ENCODE results near the gene TBC1D3I.
"Not testable (repeated sequence)": the region's sequence is repeated elsewhere in the genome, so short reads cannot be mapped to it uniquely, and the experiment has no call there.

The TBC1D3I gene

DNA sequence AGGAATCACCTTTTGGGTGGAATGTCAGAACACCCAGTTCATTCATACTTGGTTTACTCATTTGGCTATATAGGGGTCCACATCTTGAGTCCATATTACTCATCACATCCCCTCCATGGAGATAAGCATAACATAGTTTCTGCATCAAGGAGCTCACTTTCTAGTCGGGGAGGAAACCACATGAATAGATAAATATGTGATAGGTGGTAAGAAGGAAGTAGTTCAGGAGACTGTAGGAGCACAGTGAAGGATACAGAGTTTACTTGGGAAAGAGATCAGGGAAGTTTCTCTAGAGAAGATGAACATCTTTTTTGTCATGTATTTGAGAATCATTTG lies 57.9 kb downstream of the TBC1D3I start:
- DNase-seq (ENCODE audit: low read depth): not testable (repeated sequence)

DNA sequence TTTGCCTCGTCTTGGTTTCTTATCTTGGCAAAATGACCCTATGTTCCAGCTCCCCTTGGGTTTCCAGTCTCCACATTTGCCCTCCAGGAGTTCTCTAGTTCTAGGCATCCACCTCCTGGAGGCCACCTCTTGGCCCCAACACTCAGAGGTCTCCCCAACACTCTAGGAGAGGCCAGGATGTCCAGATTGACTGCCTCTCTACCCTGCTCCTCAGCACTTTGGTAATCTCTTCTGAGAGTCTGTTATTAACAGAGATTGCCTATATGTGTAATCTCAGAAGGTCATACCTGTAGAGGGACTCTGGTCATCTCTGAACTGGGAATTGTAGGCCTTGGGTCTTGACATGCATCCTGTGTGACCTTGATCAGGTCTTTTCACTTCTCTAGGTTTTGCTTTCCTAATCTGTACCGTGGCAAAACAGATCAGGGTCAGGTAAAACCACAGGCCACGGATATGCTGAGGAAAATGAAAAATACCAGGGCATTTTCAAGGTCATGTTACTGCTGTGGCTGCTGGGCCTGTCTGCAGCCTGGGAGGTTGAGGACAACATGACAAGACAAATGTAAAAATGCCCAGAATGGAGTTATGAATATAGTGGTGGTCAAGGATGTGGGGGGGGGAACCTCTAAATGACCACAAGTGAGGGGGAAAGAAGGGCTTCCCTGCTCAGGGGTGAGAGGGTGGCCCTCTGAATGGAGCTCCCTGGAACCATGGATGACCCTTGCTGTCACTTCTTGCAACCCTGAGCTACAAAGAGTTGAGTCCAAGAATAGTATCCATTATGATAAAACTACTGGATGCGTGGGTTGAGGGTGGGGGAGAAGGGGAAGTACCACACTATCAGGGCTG lies 58.5 kb downstream of the TBC1D3I start:
- no peak for DNase-seq (ENCODE audit: low read depth)

DNA sequence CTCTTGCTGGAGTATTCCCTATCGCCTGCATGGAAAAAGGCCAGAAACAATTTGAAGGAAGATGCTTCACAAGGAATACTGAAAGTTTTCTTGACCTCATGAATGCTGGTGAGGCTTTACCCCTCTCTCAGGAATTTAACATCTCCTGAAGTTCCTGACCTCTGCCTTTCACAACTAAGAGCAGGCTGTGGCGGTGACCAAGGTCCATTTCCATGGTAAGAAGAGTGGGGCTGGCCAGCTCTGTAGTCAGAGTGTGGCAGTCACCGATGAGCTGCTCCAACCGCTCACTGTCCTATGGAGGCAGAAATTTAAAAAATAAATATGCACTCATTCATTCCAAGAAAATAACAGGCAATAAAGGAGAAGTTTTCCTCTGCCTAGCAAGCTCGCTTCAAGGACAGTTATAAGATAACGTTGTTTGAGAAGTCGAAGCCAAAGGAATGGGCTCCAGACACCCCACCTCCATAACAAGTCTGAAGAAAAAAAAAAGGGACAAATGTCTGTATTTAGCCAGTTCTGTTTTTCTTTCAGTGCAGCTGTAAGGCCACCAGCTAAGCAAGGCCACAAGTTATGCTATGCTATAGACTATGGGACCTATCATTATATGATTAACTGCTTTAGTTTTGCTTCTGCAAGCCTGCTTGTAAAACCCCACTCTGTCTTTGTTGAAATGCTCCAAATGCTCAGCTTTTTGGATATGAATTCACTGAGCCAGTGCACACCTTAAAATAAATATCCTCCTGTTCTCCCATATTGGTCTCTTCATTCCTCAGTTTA lies 59.5 kb downstream of the TBC1D3I start:
- no peak for DNase-seq (ENCODE audit: low read depth)
